H9 (cell line): ENCODE results near the gene TBC1D4. TPM values are rescaled to one million over a fixed set of nuclear protein-coding genes. Genes with fewer than 3 reads are reported as not detected.

Experiments used
- DNase-seq: peaks from one replicate; pipeline ENCODE4 v3.0.0-alpha.2; 2017
- H2AFZ ChIP-seq: one replicate; pipeline ENCODE4 v1.6.1; 2013; ENCODE audit warnings: mild to moderate bottlenecking, low read length, control low read depth, moderate library complexity
- H2AK5ac ChIP-seq: 2 replicates; pipeline ENCODE4 v1.6.1; 2013; ENCODE audit warnings: low read length, control low read depth, mixed read lengths; ENCODE audit not compliant: insufficient read length
- H2BK120ac ChIP-seq: one replicate; pipeline ENCODE4 v1.6.1; 2013; ENCODE audit warnings: low read depth, mild to moderate bottlenecking, low read length, control low read depth, inconsistent platforms; ENCODE audit not compliant: poor library complexity, severe bottlenecking
- H2BK12ac ChIP-seq: 2 replicates; pipeline ENCODE4 v1.6.1; 2013; ENCODE audit warnings: low read length, control low read depth, mixed read lengths, low read depth; ENCODE audit not compliant: insufficient read length
- H2BK15ac ChIP-seq: 2 replicates; pipeline ENCODE4 v1.6.1; 2013; ENCODE audit warnings: low read depth, low read length, control low read depth
- H2BK20ac ChIP-seq: one replicate; pipeline ENCODE4 v1.6.1; 2013; ENCODE audit warnings: low read depth, mild to moderate bottlenecking, low read length, control low read depth, inconsistent platforms; ENCODE audit not compliant: poor library complexity, severe bottlenecking
- H2BK5ac ChIP-seq: 2 replicates; pipeline ENCODE4 v1.6.1; 2013; ENCODE audit warnings: low read length, control low read depth, mixed read lengths; ENCODE audit not compliant: insufficient read length
- H3K14ac ChIP-seq: 2 replicates; pipeline ENCODE4 v1.6.1; 2013; ENCODE audit warnings: low read length, control low read depth; ENCODE audit not compliant: insufficient read depth
- H3K18ac ChIP-seq: 2 replicates; pipeline ENCODE4 v1.6.1; 2013; ENCODE audit warnings: low read depth, mild to moderate bottlenecking, mixed read lengths, low read length, control low read depth; ENCODE audit not compliant: insufficient read length
- H3K23ac ChIP-seq: 2 replicates; pipeline ENCODE4 v1.6.1; 2013; ENCODE audit warnings: low read length, control low read depth, mixed read lengths, low read depth; ENCODE audit not compliant: insufficient read length
- H3K23me2 ChIP-seq: 2 replicates; pipeline ENCODE4 v1.6.1; 2013; ENCODE audit warnings: low read depth, mild to moderate bottlenecking, mixed read lengths, low read length, control low read depth; ENCODE audit not compliant: insufficient read length, poor library complexity, severe bottlenecking
- H3K27ac ChIP-seq: 2 replicates; pipeline ENCODE4 v1.5.1; 2013; ENCODE audit warnings: low read length, control low read depth, mixed read lengths, low read depth; ENCODE audit not compliant: insufficient read length
- H3K27me3 ChIP-seq: 2 replicates; pipeline ENCODE4 v1.6.1; 2013; ENCODE audit warnings: low read length, control low read depth, inconsistent platforms; ENCODE audit not compliant: insufficient read depth
- H3K4ac ChIP-seq: 2 replicates; pipeline ENCODE4 v1.6.1; 2013; ENCODE audit warnings: low read depth, mild to moderate bottlenecking, control low read depth, inconsistent platforms, low read length, moderate library complexity
- H3K4me1 ChIP-seq: 2 replicates; pipeline ENCODE4 v1.6.1; 2013; ENCODE audit warnings: low read length, control low read depth, inconsistent platforms; ENCODE audit not compliant: insufficient read depth
- H3K4me2 ChIP-seq: 2 replicates; pipeline ENCODE4 v1.6.1; 2013; ENCODE audit warnings: low read length, control low read depth, mixed read lengths; ENCODE audit not compliant: insufficient read length, insufficient read depth
- H3K56ac ChIP-seq: 2 replicates; pipeline ENCODE4 v1.6.1; 2013; ENCODE audit warnings: low read depth, mild to moderate bottlenecking, mixed read lengths, low read length, control low read depth; ENCODE audit not compliant: insufficient read length
- H3K79me1 ChIP-seq: 2 replicates; pipeline ENCODE4 v1.6.1; 2013; ENCODE audit warnings: low read depth, mild to moderate bottlenecking, moderate library complexity, low read length, control low read depth, inconsistent platforms; ENCODE audit not compliant: insufficient read depth, poor library complexity, severe bottlenecking
- H3K79me2 ChIP-seq: 2 replicates; pipeline ENCODE4 v1.6.1; 2013; ENCODE audit warnings: low read length, control low read depth, inconsistent platforms; ENCODE audit not compliant: insufficient read depth
- H3K9ac ChIP-seq: 2 replicates; pipeline ENCODE4 v1.6.1; 2013; ENCODE audit warnings: low read length, control low read depth, mixed read lengths; ENCODE audit not compliant: insufficient read length; ENCODE audit errors: extremely low read depth
- H3K9me3 ChIP-seq: one replicate; pipeline ENCODE4 v1.6.1; 2013; ENCODE audit warnings: low read depth, low read length, inconsistent platforms; ENCODE audit not compliant: control insufficient read depth
- H3T11ph ChIP-seq: one replicate; pipeline ENCODE4 v1.6.1; 2013; ENCODE audit warnings: mild to moderate bottlenecking, low read length, control low read depth, inconsistent platforms
- H4K20me1 ChIP-seq: one replicate; pipeline ENCODE4 v1.6.1; 2013; ENCODE audit not compliant: control insufficient read depth, insufficient read length, insufficient read depth
- H4K5ac ChIP-seq: 2 replicates; pipeline ENCODE4 v1.6.1; 2013; ENCODE audit warnings: low read depth, mild to moderate bottlenecking, mixed read lengths, low read length, control low read depth; ENCODE audit not compliant: insufficient read length
- H4K8ac ChIP-seq: replicated peaks from 2 replicates; pipeline ENCODE4 v1.6.1; 2013; ENCODE audit warnings: low read length, control low read depth, mixed read lengths, low read depth; ENCODE audit not compliant: insufficient read length
- H4K91ac ChIP-seq: 2 replicates; pipeline ENCODE4 v1.6.1; 2013; ENCODE audit warnings: low read depth, mild to moderate bottlenecking, moderate library complexity, mixed read lengths, low read length, control low read depth; ENCODE audit not compliant: insufficient read length
- H3K27ac Mint-ChIP-seq, 3 experiments: 2 replicates in 2 of 3; 3 replicates in 1 of 3; pipeline ENCODE4 v1.8.0; 2020 to 2021; ENCODE audit warnings: mixed read lengths in 3 of 3, mild to moderate bottlenecking in 1 of 3, moderate library complexity in 1 of 3
- H3K27me3 Mint-ChIP-seq: 2 replicates; pipeline ENCODE4 v1.8.0; 2021; ENCODE audit warnings: low read depth, mild to moderate bottlenecking, moderate library complexity, mixed read lengths
- H3K36me3 Mint-ChIP-seq, 3 experiments: 2 replicates in 2 of 3; 3 replicates in 1 of 3; pipeline ENCODE4 v1.8.0; 2020 to 2021; ENCODE audit warnings: low read depth in 3 of 3, mixed read lengths in 3 of 3; ENCODE audit not compliant: insufficient read depth in 1 of 3
- H3K4me1 Mint-ChIP-seq, 2 experiments: 2 replicates each; pipeline ENCODE4 v1.8.0; 2020; ENCODE audit warnings: mixed read lengths in 2 of 2
- H3K4me3 Mint-ChIP-seq, 2 experiments: 2 replicates in 1 of 2; 3 replicates in 1 of 2; pipeline ENCODE4 v1.8.0; 2020 to 2021; ENCODE audit warnings: mild to moderate bottlenecking in 2 of 2, mixed read lengths in 2 of 2, moderate library complexity in 1 of 2
- H3K9me3 Mint-ChIP-seq, 2 experiments: 2 replicates in 1 of 2; 3 replicates in 1 of 2; pipeline ENCODE4 v1.8.0; 2020; ENCODE audit warnings: mild to moderate bottlenecking in 2 of 2, mixed read lengths in 2 of 2, moderate library complexity in 1 of 2
- CTCF ChIP-seq: fragments of 200-600 bp; sonication (generic); conservative IDR thresholded peaks from 3 replicates; pipeline ENCODE4 v1.8.0; 2021; ENCODE audit warnings: antibody characterized with exemption, mild to moderate bottlenecking
- WGBS: extraction: QIAGEN DNeasy Blood & Tissue Kit; methylation state at CpG from one replicate; pipeline ENCODE4 v1.1.7; 2013; ENCODE audit warnings: missing lambda C conversion rate, low lambda C conversion rate, mixed read lengths; ENCODE audit not compliant: insufficient read length; ENCODE audit errors: extremely low coverage; 5-methylcytosine and 5-hydroxymethylcytosine counted together
- total RNA-seq: library from RNA; stranded (reverse); gene quantifications from 2 replicates; pipeline ENCODE4 v1.2.1, GENCODE V29; 2021

Gene TBC1D4
- total RNA-seq, 1 experiment from 2014 or later: 10.5 TPM

- peaks cover 0 to 9% (median 7%) of the 10 kb centered on the region in 3 experiments; a peak in 5 of 7 replicates for H3K36me3 Mint-ChIP-seq
- H2BK20ac ChIP-seq: no peak overlapping the region
- no peak overlapping the region for H4K5ac ChIP-seq
- H3K18ac ChIP-seq: no peak overlapping the region
- no peaks in the 10 kb centered on the region for H3K23me2 ChIP-seq
- H3K4me1 ChIP-seq: no peaks in the 10 kb centered on the region
- no peak overlapping the region for H3T11ph ChIP-seq
- no peaks in the 10 kb centered on the region for H4K20me1 ChIP-seq
- no peaks in the 10 kb centered on the region for H3K27me3 Mint-ChIP-seq
- H2BK120ac ChIP-seq: no peak overlapping the region
- no peak overlapping the region for H2AFZ ChIP-seq
- peaks cover 4 to 9% of the 10 kb centered on the region in 2 experiments for H3K4me1 Mint-ChIP-seq
- H3K27me3 ChIP-seq: no peaks in the 10 kb centered on the region
- H3K27ac Mint-ChIP-seq: no peak overlapping the region
- H3K56ac ChIP-seq: no peak overlapping the region
- H3K27ac ChIP-seq: no peak overlapping the region
- no peaks in the 10 kb centered on the region for H3K9me3 Mint-ChIP-seq
- no peak overlapping the region for H2AK5ac ChIP-seq
- DNase-seq: no peak
- H3K4me2 ChIP-seq: no peak overlapping the region
- no peak overlapping the region for H4K8ac ChIP-seq
- no peak overlapping the region for H3K14ac ChIP-seq
- no peak overlapping the region for H4K91ac ChIP-seq
- H2BK15ac ChIP-seq: no peak overlapping the region
- H2BK5ac ChIP-seq: no peak overlapping the region
- TF ChIP-seq CTCF: no peak
- H2BK12ac ChIP-seq: no peak overlapping the region
- H3K9ac ChIP-seq: no peak overlapping the region
- H3K4ac ChIP-seq: no peak overlapping the region
- no peaks in the 10 kb centered on the region for H3K79me2 ChIP-seq
- no peaks in the 10 kb centered on the region for H3K79me1 ChIP-seq
- H3K23ac ChIP-seq: no peak overlapping the region
- H3K4me3 Mint-ChIP-seq: no peak overlapping the region
- WGBS: no CpG with 5 or more reads among the region's 2 CpGs
- no peaks in the 10 kb centered on the region for H3K9me3 ChIP-seq
These were observed 176.9 kb downstream of the TBC1D4 start for GRCh38 chr13:75305059-75305458.
